Gastrocnemius medialis (tissue), 4 donors: ENCODE results near the gene B3GALT5. TPM values are rescaled to one million over a fixed set of nuclear protein-coding genes. Genes with fewer than 3 reads are reported as not detected.

Experiments
- ATAC-seq, 2 donors: fragments of 150-250 bp; one replicate each; pipeline ENCODE4 v1.9.1; 2016
- DNase-seq, 2 donors: peaks; one replicate each; pipeline ENCODE4 v3.0.0-alpha.2; 2019
- H3K27ac ChIP-seq, 4 donors: fragments of 200-600 bp; sonication (generic); 1 replicate in 1 of 4; 2 replicates in 3 of 4; pipeline ENCODE4 v1.5.1; 2016 to 2018; ENCODE audit warnings: mild to moderate bottlenecking in 2 of 4, moderate library complexity in 1 of 4
- H3K27me3 ChIP-seq, 3 donors: fragments of 200-600 bp; sonication (generic) in 2 of 3; 1 replicate in 1 of 3; 2 replicates in 2 of 3; pipeline versions ENCODE4 v1.5.1 to v1.6.0; 2016 to 2019; ENCODE audit warnings: mild to moderate bottlenecking in 1 of 3, moderate library complexity in 1 of 3
- H3K36me3 ChIP-seq, 2 donors: fragments of 200-600 bp; sonication (generic) in 1 of 2; one replicate each; pipeline ENCODE4 v1.5.1; 2017 to 2018
- H3K4me1 ChIP-seq, 2 donors: fragments of 200-600 bp; sonication (generic) in 1 of 2; one replicate each; pipeline ENCODE4 v1.5.1; 2016 to 2017; ENCODE audit warnings: mild to moderate bottlenecking in 2 of 2
- H3K4me3 ChIP-seq, 4 donors: fragments of 200-600 bp; sonication (generic) in 3 of 4; 1 replicate in 1 of 4; 2 replicates in 3 of 4; pipeline ENCODE4 v1.5.1; 2016 to 2019; ENCODE audit warnings: mild to moderate bottlenecking in 2 of 4
- H3K9me3 ChIP-seq, 3 donors: fragments of 200-600 bp; sonication (generic) in 2 of 3; 1 replicate in 1 of 3; 2 replicates in 2 of 3; pipeline ENCODE4 v1.5.1; 2016 to 2019
- POLR2A ChIP-seq, 2 donors: fragments of 450-650 bp; IDR thresholded peaks; one replicate each; pipeline ENCODE4 v1.6.1; 2017; ENCODE audit warnings: antibody characterized with exemption in 2 of 2, mild to moderate bottlenecking in 2 of 2, moderate library complexity in 2 of 2
- in situ Hi-C, 4 donors: fragments of 200-750 bp; cut with MboI; loops; one replicate each; pipeline versions ENCODE4 v1.15.0 to v1.8.0; 2017; ENCODE audit warnings: low sequenced_read_pairs in 4 of 4
- intact Hi-C: fragments of 100-400 bp; cut with DNase I; formaldehyde crosslinking; loops from one replicate; pipeline ENCODE4 v1.15.1; 2023; ENCODE audit warnings: low total_unique reads
- total RNA-seq, 4 donors: library from RNA; depleted of rRNA; stranded (reverse); fragments of >200 nt; gene quantifications; one replicate each; pipeline versions ENCODE4 v1.1.0 to v1.2.3, GENCODE V29; 2016
- TF ChIP-seq, protein P1 (sequence below), 5 experiments: fragments of 450-650 bp in 3 of 5; fragments of 200-600 bp in 2 of 5; sonication (generic) in 2 of 5; IDR thresholded peaks in 4 of 5; conservative IDR thresholded peaks in 1 of 5; 1 replicate in 4 of 5; 2 replicates in 1 of 5; pipeline ENCODE4 v1.5.1; 2016 to 2019; ENCODE audit warnings: antibody characterized with exemption in 5 of 5, mild to moderate bottlenecking in 3 of 5, moderate library complexity in 3 of 5

B3GALT5 gene
- total RNA-seq, 4 donors from 2014 or later = 0.02 to 1.3 TPM; not detected in 2

GRCh38 chr21:39640754-39641153, 28.0 kb downstream of the B3GALT5 start:
- no peaks in the 10 kb centered on the region for H3K9me3 ChIP-seq
- no peaks in the 10 kb centered on the region for H3K36me3 ChIP-seq
- no peak for ATAC-seq
- in situ Hi-C loops = loop anchor here in 1 of 4 donors (25.0 kb wide), 1 partner anchor 103 kb away; no protein-coding TSS in a partner anchor
- no peak for DNase-seq
- intact Hi-C loops = no loop called here
- H3K27me3 ChIP-seq = peaks cover 0 to 3% (median 3%) of the 10 kb centered on the region in 3 donors
- no peak overlapping the region for H3K27ac ChIP-seq
- TF ChIP-seq, protein P1, sequence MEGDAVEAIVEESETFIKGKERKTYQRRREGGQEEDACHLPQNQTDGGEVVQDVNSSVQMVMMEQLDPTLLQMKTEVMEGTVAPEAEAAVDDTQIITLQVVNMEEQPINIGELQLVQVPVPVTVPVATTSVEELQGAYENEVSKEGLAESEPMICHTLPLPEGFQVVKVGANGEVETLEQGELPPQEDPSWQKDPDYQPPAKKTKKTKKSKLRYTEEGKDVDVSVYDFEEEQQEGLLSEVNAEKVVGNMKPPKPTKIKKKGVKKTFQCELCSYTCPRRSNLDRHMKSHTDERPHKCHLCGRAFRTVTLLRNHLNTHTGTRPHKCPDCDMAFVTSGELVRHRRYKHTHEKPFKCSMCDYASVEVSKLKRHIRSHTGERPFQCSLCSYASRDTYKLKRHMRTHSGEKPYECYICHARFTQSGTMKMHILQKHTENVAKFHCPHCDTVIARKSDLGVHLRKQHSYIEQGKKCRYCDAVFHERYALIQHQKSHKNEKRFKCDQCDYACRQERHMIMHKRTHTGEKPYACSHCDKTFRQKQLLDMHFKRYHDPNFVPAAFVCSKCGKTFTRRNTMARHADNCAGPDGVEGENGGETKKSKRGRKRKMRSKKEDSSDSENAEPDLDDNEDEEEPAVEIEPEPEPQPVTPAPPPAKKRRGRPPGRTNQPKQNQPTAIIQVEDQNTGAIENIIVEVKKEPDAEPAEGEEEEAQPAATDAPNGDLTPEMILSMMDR (IDR thresholded peaks at IDR 0.05 in 4 of 5, conservative IDR thresholded peaks at IDR 0.05 in 1 of 5) = no peak
- no peak for TF ChIP-seq POLR2A (IDR thresholded peaks at IDR 0.05)
- H3K4me1 ChIP-seq = no peaks in the 10 kb centered on the region
- H3K4me3 ChIP-seq = no peak overlapping the region

DNA sequence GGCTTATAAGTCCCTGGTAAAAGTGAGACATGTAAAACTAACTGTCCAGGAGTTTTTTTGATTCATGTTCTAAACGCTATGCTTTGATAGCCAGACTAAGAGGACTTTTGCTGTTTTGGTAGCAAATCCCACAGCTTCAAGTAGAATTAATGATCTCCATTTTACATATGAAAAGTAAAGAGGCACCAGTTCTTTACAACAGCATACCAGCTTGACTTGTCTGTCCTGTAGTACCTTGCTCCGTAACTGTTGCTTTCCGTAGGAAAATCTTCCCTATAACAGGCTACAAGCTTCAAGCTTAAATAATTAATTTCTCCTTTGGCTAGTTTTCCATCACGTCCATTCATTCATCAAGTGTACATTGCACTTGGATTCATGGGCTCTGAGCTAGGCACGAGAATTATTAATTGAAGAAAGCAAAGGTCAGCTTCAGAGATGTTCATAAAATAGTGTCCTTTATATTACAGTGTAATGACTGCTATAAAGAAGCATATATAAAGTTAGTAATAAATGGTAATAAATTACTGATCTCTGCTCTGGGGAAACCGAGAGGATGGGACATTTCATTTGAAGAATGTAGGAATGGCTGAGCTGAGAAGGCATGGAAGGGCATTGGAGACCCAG, 29.2 kb downstream of the B3GALT5 start:
- in situ Hi-C loops (loop anchor here in 1 of 4 donors (25.0 kb wide), 1 partner anchor 105 kb away; no protein-coding TSS in a partner anchor), intact Hi-C loops (no loop called here)
- Histone ChIP-seq H3K9me3 (no peaks in the 10 kb centered on the region), H3K36me3 (no peaks in the 10 kb centered on the region), H3K4me1 (no peaks in the 10 kb centered on the region), H3K27ac (no peak overlapping the region), H3K4me3 (no peak overlapping the region), H3K27me3 (peaks cover 0 to 3% (median 3%) of the 10 kb centered on the region in 3 donors)
- DNase-seq (no peak), ATAC-seq (no peak)
- TF ChIP-seq, protein P1 (IDR thresholded peaks at IDR 0.05 in 4 of 5, conservative IDR thresholded peaks at IDR 0.05 in 1 of 5) = no peak
- no peak for TF ChIP-seq POLR2A (IDR thresholded peaks at IDR 0.05)

- in situ Hi-C loops (loop anchor here in 1 of 4 donors (25.0 kb wide), 1 partner anchor 107 kb away; no protein-coding TSS in a partner anchor), intact Hi-C loops (no loop called here)
- ATAC-seq (no peak), DNase-seq (no peak)
- H3K27ac ChIP-seq = no peak overlapping the region
- no peak overlapping the region for H3K4me3 ChIP-seq
- H3K36me3 ChIP-seq = no peaks in the 10 kb centered on the region
- peaks cover 0 to 3% (median 0%) of the 10 kb centered on the region in 3 donors for H3K27me3 ChIP-seq
- TF ChIP-seq, protein P1 (IDR thresholded peaks at IDR 0.05 in 4 of 5, conservative IDR thresholded peaks at IDR 0.05 in 1 of 5) = no peak
- TF ChIP-seq POLR2A (IDR thresholded peaks at IDR 0.05) = no peak
- no peaks in the 10 kb centered on the region for H3K9me3 ChIP-seq
- no peaks in the 10 kb centered on the region for H3K4me1 ChIP-seq
These were observed 31.4 kb downstream of the B3GALT5 start for GRCh38 chr21:39644062-39644560.

DNA sequence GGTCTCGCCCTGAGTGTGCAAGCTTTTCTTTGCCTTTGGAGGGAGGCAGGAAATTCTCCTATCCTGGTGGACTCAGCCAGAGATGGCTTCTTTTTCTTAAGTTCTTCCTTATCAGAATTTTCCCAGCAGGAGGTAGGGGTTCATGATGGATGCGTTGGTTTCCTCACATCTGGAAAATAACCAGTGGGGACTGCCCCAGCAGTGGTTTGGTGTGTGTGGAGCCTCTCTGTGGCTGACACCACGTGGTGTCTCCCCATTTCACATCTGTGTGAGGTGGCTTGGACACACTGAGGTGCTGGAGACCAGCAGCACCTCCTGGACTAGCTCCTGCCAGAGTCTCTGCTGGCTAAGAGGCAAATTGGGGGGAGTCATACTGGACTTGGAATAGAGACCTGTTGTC, 32.6 kb downstream of the B3GALT5 start:
- no peak overlapping the region for H3K4me3 ChIP-seq
- ATAC-seq = no peak
- intact Hi-C loops = no loop called here

More for the DNA sequence above, 32.6 kb downstream of the B3GALT5 start:
- no peaks in the 10 kb centered on the region for H3K9me3 ChIP-seq
- DNase-seq = no peak
- no peaks in the 10 kb centered on the region for H3K4me1 ChIP-seq
- no peak for TF ChIP-seq POLR2A (IDR thresholded peaks at IDR 0.05)
- TF ChIP-seq, protein P1 (IDR thresholded peaks at IDR 0.05 in 4 of 5, conservative IDR thresholded peaks at IDR 0.05 in 1 of 5) = no peak
- in situ Hi-C loops = loop anchor here in 1 of 4 donors (25.0 kb wide), 1 partner anchor 108 kb away; no protein-coding TSS in a partner anchor
- H3K27ac ChIP-seq = no peak overlapping the region
- H3K27me3 ChIP-seq = no peaks in the 10 kb centered on the region
- no peaks in the 10 kb centered on the region for H3K36me3 ChIP-seq
